ENCODE data around the gene PRKAG2. TPM values are rescaled to one million over a fixed set of nuclear protein-coding genes. Genes with fewer than 3 reads are reported as not detected.

Gene PRKAG2
- polyA plus RNA-seq, 1 of the 3 experiments (the other 2 are of a cell fraction), result 51.6 TPM

DNA sequence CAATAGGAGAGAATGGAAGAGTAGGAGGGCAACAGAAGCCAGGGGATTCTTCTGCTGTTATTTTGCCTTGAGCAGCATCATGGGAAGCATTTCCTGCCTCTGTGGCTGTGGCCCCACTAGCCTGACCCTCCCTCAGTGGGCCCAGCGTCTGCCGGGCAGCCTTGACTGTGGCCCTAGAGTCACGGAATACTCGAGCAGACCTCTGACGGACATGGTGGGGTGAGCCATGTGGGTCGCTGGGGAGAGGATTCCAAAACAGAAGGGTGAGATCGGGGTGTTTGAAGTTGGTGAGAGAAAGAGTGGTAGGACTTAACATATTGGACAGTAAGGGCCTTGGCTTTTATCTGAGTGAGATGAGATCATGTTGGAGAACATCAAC lies 8.3 kb upstream of the PRKAG2 start:
- no peak overlapping the region for H2AFZ ChIP-seq (ENCODE audit: low read depth)
- peaks cover 65% of the 10 kb centered on the region for H3K27me3 ChIP-seq (ENCODE audit: insufficient read depth)
- no peak overlapping the region for H3K4me3 ChIP-seq (ENCODE audit: low read depth in 2 of 2, low read length in 1 of 2)
- TF ChIP-seq RAD21 (IDR thresholded peaks at IDR 0.05; ENCODE audit: low read length) (no peak), YY1 (IDR thresholded peaks at IDR 0.05; ENCODE audit: low read depth) (no peak)
- 54% methylated on average over 7 of the region's 7 CpGs for WGBS (ENCODE audit: low lambda C conversion rate)
- H3K4me1 ChIP-seq (ENCODE audit: control insufficient read depth in 1 of 2, insufficient read depth in 2 of 2, low read depth in 1 of 2, low read length in 1 of 2), result no peaks in the 10 kb centered on the region; a peak in 1 of 4 replicates
- no peak overlapping the region for H3K27ac ChIP-seq (ENCODE audit: low read depth in 2 of 2, low read length in 1 of 2)
- H3K79me2 ChIP-seq (ENCODE audit: insufficient read depth), result no peaks in the 10 kb centered on the region
- H3K9me3 ChIP-seq, result no peaks in the 10 kb centered on the region
- H3K9me2 ChIP-seq, result no peaks in the 10 kb centered on the region
- ChIA-PET CTCF (interaction anchor here (0.9 kb wide), 1 partner anchor 102 kb away, joined by 4 read pairs; no protein-coding TSS in a partner anchor), POLR2A (no interaction called here)
- H3K36me3 ChIP-seq (replicated peaks in 1 of 2; ENCODE audit: control insufficient read depth in 1 of 2, insufficient read depth in 2 of 2, low read length in 1 of 2), result no peaks in the 10 kb centered on the region
- H3K4me2 ChIP-seq, result no peak overlapping the region
- H3F3A ChIP-seq (replicated peaks; ENCODE audit: insufficient read depth), result no peaks in the 10 kb centered on the region
- no peak overlapping the region for H3K9ac ChIP-seq
- no peak for DNase-seq
- H4K20me1 ChIP-seq (ENCODE audit: insufficient read depth), result no peaks in the 10 kb centered on the region

DNA sequence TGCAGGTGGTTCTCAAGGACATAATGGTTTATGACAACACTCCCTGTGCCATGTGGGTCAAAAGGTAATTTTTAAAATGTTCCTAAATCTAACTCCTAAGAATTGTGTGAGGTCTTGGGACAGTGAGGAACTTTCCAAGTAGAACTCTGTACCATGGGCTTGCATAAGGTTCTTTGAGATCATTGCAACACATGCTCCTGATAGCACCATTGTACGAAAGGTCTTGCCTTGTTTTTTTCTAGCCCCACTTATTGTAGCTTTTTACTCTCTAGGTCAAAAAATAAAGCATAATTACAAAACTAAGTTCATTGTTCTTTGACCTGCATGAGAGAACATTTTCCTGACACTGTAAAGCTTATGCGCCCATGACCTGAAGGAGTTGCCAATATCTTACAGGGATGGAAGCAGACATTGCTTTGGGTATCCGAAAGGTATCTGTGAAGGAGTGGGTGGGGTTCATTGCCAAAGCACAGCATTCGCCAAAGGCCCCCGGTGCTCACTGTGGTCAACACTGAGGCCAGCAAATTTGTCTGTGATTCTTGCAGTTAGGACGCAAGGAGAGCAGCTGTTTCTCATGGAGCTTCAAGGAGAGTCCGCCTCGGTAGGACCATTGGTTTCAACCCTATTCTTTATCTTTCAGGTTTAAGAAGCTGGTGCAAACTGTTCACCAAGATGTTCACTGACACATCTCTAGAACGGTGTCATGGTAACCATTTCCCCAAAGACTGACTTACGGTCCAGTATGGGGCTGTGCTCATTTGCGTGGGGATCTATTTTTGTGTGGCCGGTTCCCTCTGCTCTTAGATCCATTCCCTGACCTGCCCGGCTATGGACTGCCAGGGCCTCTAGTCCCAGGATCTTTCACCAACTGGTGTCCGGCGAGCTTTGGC lies 7.6 kb upstream of the PRKAG2 start:
- no peaks in the 10 kb centered on the region for H3K79me2 ChIP-seq (ENCODE audit: insufficient read depth)
- no peak for TF ChIP-seq NFIC (IDR thresholded peaks at IDR 0.05; ENCODE audit: borderline replicate concordance)
- no peaks in the 10 kb centered on the region for H4K20me1 ChIP-seq (ENCODE audit: insufficient read depth)
- 57% methylated on average over 15 of the region's 15 CpGs for WGBS (ENCODE audit: low lambda C conversion rate)
- H3K9ac ChIP-seq, result no peak overlapping the region
- ChIA-PET POLR2A (no interaction called here), CTCF (interaction anchor here (0.9 to 1.9 kb wide), 2 partner anchors 49 to 101 kb away, joined by 4 to 5 read pairs; no protein-coding TSS in a partner anchor)
- H2AFZ ChIP-seq (ENCODE audit: low read depth), result no peak overlapping the region
- no peaks in the 10 kb centered on the region; a peak in 1 of 4 replicates for H3K4me1 ChIP-seq (ENCODE audit: control insufficient read depth in 1 of 2, insufficient read depth in 2 of 2, low read depth in 1 of 2, low read length in 1 of 2)
- no peak overlapping the region for H3K27ac ChIP-seq (ENCODE audit: low read depth in 2 of 2, low read length in 1 of 2)
- no peak overlapping the region for H3K4me3 ChIP-seq (ENCODE audit: low read depth in 2 of 2, low read length in 1 of 2)
- peaks cover 64% of the 10 kb centered on the region for H3K27me3 ChIP-seq (ENCODE audit: insufficient read depth)
- no peak for DNase-seq
- H3K4me2 ChIP-seq, result no peak overlapping the region
- H3K36me3 ChIP-seq (replicated peaks in 1 of 2; ENCODE audit: control insufficient read depth in 1 of 2, insufficient read depth in 2 of 2, low read length in 1 of 2), result no peaks in the 10 kb centered on the region
- H3K9me2 ChIP-seq, result no peaks in the 10 kb centered on the region
- H3K9me3 ChIP-seq, result no peaks in the 10 kb centered on the region
- no peaks in the 10 kb centered on the region for H3F3A ChIP-seq (replicated peaks; ENCODE audit: insufficient read depth)

DNA sequence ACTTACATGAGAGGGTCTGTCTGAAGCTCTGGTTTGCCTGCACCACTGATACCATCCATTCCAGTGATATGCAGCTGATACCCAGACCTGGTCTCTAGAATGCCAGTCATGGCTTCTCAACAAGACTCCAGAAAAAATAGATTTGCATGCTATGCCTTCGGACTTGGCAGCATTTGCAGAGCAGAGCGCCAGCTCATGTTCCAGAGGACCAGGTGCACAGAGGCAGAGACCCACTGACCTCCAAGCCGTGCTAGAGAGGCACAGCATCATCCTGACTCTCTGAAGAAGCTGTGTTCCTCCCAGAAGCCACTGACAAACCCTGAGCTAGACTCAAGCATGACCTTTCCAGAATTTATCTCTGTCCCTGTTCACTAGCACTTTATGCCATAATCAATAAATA lies 6.9 kb upstream of the PRKAG2 start:
- Histone ChIP-seq H3K27me3 (ENCODE audit: insufficient read depth) (peaks cover 64% of the 10 kb centered on the region), H4K20me1 (ENCODE audit: insufficient read depth) (no peaks in the 10 kb centered on the region), H3K27ac (ENCODE audit: low read depth in 2 of 2, low read length in 1 of 2) (no peak overlapping the region), H3K4me2 (no peak overlapping the region), H3K36me3 (replicated peaks in 1 of 2; ENCODE audit: control insufficient read depth in 1 of 2, insufficient read depth in 2 of 2, low read length in 1 of 2) (no peaks in the 10 kb centered on the region), H3F3A (replicated peaks; ENCODE audit: insufficient read depth) (no peaks in the 10 kb centered on the region), H3K9me2 (no peaks in the 10 kb centered on the region), H3K4me1 (ENCODE audit: control insufficient read depth in 1 of 2, insufficient read depth in 2 of 2, low read depth in 1 of 2, low read length in 1 of 2) (no peaks in the 10 kb centered on the region; a peak in 1 of 4 replicates), H3K9ac (no peak overlapping the region), H2AFZ (ENCODE audit: low read depth) (no peak overlapping the region), H3K9me3 (no peaks in the 10 kb centered on the region), H3K79me2 (ENCODE audit: insufficient read depth) (no peaks in the 10 kb centered on the region), H3K4me3 (ENCODE audit: low read depth in 2 of 2, low read length in 1 of 2) (no peak overlapping the region)
- DNase-seq, result no peak
- POLR2A ChIA-PET, result no interaction called here
- 39% methylated on average over 3 of the region's 3 CpGs for WGBS (ENCODE audit: low lambda C conversion rate)
- CTCF ChIA-PET, result interaction anchor here (1.9 kb wide), 1 partner anchor 50 kb away, joined by 5 read pairs; no protein-coding TSS in a partner anchor
- TF ChIP-seq GATA2 (CRISPR knock-in tag; IDR thresholded peaks at IDR 0.05) (no peak), ELF1 (IDR thresholded peaks at IDR 0.05) (no peak), EP300 (IDR thresholded peaks at IDR 0.05; ENCODE audit: borderline replicate concordance in 1 of 2, low read depth in 1 of 2, low read length in 1 of 2) (no peak), FOXM1 (IDR thresholded peaks at IDR 0.05; ENCODE audit: low read depth) (no peak), YY1 (IDR thresholded peaks at IDR 0.05; ENCODE audit: low read depth) (no peak), RXRA (IDR thresholded peaks at IDR 0.05; ENCODE audit: borderline replicate concordance, low read depth) (no peak), MXI1 (IDR thresholded peaks at IDR 0.05; ENCODE audit: low read depth, low read length) (no peak), NFIC (IDR thresholded peaks at IDR 0.05; ENCODE audit: borderline replicate concordance) (no peak), TCF12 (IDR thresholded peaks at IDR 0.05) (no peak), JUND (IDR thresholded peaks at IDR 0.05) (no peak), TEAD4 (IDR thresholded peaks at IDR 0.05; ENCODE audit: borderline replicate concordance, insufficient read depth) (no peak), SIN3A (IDR thresholded peaks at IDR 0.05; ENCODE audit: borderline replicate concordance, low read depth, low read length) (no peak)
- TF ChIP-seq, protein P1, sequence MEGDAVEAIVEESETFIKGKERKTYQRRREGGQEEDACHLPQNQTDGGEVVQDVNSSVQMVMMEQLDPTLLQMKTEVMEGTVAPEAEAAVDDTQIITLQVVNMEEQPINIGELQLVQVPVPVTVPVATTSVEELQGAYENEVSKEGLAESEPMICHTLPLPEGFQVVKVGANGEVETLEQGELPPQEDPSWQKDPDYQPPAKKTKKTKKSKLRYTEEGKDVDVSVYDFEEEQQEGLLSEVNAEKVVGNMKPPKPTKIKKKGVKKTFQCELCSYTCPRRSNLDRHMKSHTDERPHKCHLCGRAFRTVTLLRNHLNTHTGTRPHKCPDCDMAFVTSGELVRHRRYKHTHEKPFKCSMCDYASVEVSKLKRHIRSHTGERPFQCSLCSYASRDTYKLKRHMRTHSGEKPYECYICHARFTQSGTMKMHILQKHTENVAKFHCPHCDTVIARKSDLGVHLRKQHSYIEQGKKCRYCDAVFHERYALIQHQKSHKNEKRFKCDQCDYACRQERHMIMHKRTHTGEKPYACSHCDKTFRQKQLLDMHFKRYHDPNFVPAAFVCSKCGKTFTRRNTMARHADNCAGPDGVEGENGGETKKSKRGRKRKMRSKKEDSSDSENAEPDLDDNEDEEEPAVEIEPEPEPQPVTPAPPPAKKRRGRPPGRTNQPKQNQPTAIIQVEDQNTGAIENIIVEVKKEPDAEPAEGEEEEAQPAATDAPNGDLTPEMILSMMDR (IDR thresholded peaks at IDR 0.05), result no peak
- TF ChIP-seq, protein P2, sequence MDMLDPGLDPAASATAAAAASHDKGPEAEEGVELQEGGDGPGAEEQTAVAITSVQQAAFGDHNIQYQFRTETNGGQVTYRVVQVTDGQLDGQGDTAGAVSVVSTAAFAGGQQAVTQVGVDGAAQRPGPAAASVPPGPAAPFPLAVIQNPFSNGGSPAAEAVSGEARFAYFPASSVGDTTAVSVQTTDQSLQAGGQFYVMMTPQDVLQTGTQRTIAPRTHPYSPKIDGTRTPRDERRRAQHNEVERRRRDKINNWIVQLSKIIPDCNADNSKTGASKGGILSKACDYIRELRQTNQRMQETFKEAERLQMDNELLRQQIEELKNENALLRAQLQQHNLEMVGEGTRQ (IDR thresholded peaks at IDR 0.05; ENCODE audit: borderline replicate concordance, low read depth, low read length), result no peak
- TF ChIP-seq, protein P3, sequence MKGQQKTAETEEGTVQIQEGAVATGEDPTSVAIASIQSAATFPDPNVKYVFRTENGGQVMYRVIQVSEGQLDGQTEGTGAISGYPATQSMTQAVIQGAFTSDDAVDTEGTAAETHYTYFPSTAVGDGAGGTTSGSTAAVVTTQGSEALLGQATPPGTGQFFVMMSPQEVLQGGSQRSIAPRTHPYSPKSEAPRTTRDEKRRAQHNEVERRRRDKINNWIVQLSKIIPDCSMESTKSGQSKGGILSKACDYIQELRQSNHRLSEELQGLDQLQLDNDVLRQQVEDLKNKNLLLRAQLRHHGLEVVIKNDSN (IDR thresholded peaks at IDR 0.05; ENCODE audit: borderline replicate concordance, low read depth), result no peak
- TF ChIP-seq, protein P4, sequence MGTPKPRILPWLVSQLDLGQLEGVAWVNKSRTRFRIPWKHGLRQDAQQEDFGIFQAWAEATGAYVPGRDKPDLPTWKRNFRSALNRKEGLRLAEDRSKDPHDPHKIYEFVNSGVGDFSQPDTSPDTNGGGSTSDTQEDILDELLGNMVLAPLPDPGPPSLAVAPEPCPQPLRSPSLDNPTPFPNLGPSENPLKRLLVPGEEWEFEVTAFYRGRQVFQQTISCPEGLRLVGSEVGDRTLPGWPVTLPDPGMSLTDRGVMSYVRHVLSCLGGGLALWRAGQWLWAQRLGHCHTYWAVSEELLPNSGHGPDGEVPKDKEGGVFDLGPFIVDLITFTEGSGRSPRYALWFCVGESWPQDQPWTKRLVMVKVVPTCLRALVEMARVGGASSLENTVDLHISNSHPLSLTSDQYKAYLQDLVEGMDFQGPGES (IDR thresholded peaks at IDR 0.05; ENCODE audit: low read depth, low read length), result no peak
